SK-N-SH (cell line): ENCODE results near the gene GRIP2. TPM values are rescaled to one million over a fixed set of nuclear protein-coding genes. Genes with fewer than 3 reads are reported as not detected.

Experiments used
- CTCF ChIA-PET: fragments of 300-600, 350-600 bp; formaldehyde crosslinking; extraction: SDS; loops from one replicate; lab custom pipeline; 2021; lab: Yijun Ruan, JAX
- POLR2A ChIA-PET: fragments of 350-600 bp; sonication (Branson Sonifier 250); formaldehyde crosslinking; extraction: SDS; loops from one replicate; lab custom pipeline; 2020; ENCODE audit warnings: antibody characterized with exemption, inconsistent platforms; lab: Yijun Ruan, JAX
- DNase-seq: peaks from one replicate; pipeline ENCODE4 v3.0.0; 2012
- H2AFZ ChIP-seq: fragments of 200-600 bp; sonication (generic); 2 replicates; pipeline ENCODE4 v1.8.1; 2016; ENCODE audit warnings: antibody characterized with exemption, mild to moderate bottlenecking, low read depth
- H3F3A ChIP-seq: fragments of 200-600 bp; sonication (generic); replicated peaks from 2 replicates; pipeline ENCODE3; 2016; ENCODE audit warnings: antibody characterized with exemption, mild to moderate bottlenecking; ENCODE audit not compliant: insufficient read depth
- H3K27ac ChIP-seq, 2 experiments: fragments of 200-500 bp in 1 of 2; fragments of 200-600 bp in 1 of 2; sonication (Bioruptor generic) in 1 of 2; sonication (generic), shearing (Covaris generic) in 1 of 2; 2 replicates each; pipeline versions ENCODE4 v1.5.1 to v1.6.1; 2014 to 2016; ENCODE audit warnings: low read depth in 2 of 2, inconsistent platforms in 1 of 2, low read length in 1 of 2, mild to moderate bottlenecking in 1 of 2, mixed read lengths in 1 of 2
- H3K27me3 ChIP-seq: fragments of 200-600 bp; sonication (generic), shearing (Covaris generic); 2 replicates; pipeline ENCODE4 v1.6.1; 2016; ENCODE audit warnings: mixed run types; ENCODE audit not compliant: insufficient read depth
- H3K36me3 ChIP-seq, 2 experiments: fragments of 200-500 bp in 1 of 2; fragments of 200-600 bp in 1 of 2; sonication (Bioruptor generic) in 1 of 2; sonication (generic) in 1 of 2; replicated peaks in 1 of 2; 2 replicates each; pipeline versions ENCODE3 to v1.5.1; 2014 to 2016; ENCODE audit warnings: low read length in 1 of 2, mild to moderate bottlenecking in 1 of 2; ENCODE audit not compliant: insufficient read depth in 2 of 2, control insufficient read depth in 1 of 2
- H3K4me1 ChIP-seq, 2 experiments: fragments of 200-500 bp in 1 of 2; fragments of 200-600 bp in 1 of 2; sonication (Bioruptor generic) in 1 of 2; sonication (generic), shearing (Covaris generic) in 1 of 2; 2 replicates each; pipeline versions ENCODE4 v1.5.1 to v1.6.1; 2014 to 2016; ENCODE audit warnings: low read depth in 1 of 2, low read length in 1 of 2, mixed run types in 1 of 2; ENCODE audit not compliant: insufficient read depth in 2 of 2, control insufficient read depth in 1 of 2
- H3K4me2 ChIP-seq: fragments of 200-600 bp; sonication (generic), shearing (Covaris generic); 2 replicates; pipeline ENCODE4 v1.6.1; 2017; ENCODE audit warnings: mixed run types
- H3K4me3 ChIP-seq, 2 experiments: fragments of 200-500 bp in 1 of 2; fragments of 200-600 bp in 1 of 2; sonication (Bioruptor generic) in 1 of 2; sonication (generic), shearing (Covaris generic) in 1 of 2; 2 replicates each; pipeline versions ENCODE4 v1.5.1 to v1.8.1; 2014 to 2016; ENCODE audit warnings: low read depth in 2 of 2, inconsistent platforms in 1 of 2, low read length in 1 of 2, mild to moderate bottlenecking in 1 of 2, mixed read lengths in 1 of 2, moderate library complexity in 1 of 2
- H3K79me2 ChIP-seq: fragments of 200-600 bp; sonication (generic); 2 replicates; pipeline ENCODE4 v1.8.1; 2017; ENCODE audit warnings: mild to moderate bottlenecking; ENCODE audit not compliant: insufficient read depth
- H3K9ac ChIP-seq: fragments of 200-600 bp; sonication (generic); 2 replicates; pipeline ENCODE4 v1.6.1; 2017; ENCODE audit warnings: mixed run types
- H3K9me2 ChIP-seq: fragments of 200-600 bp; sonication (generic); 2 replicates; pipeline ENCODE4 v1.6.1; 2017; ENCODE audit warnings: mixed run types
- H3K9me3 ChIP-seq: fragments of 200-600 bp; sonication (generic); 2 replicates; pipeline ENCODE4 v1.6.1; 2017; ENCODE audit warnings: mixed run types, mild to moderate bottlenecking, moderate library complexity
- H4K20me1 ChIP-seq: fragments of 200-600 bp; sonication (generic); 2 replicates; pipeline ENCODE4 v1.6.1; 2017; ENCODE audit warnings: mild to moderate bottlenecking, mixed run types; ENCODE audit not compliant: insufficient read depth
- CTCF ChIP-seq: fragments of 200-600 bp; sonication (generic); IDR thresholded peaks from 2 replicates; pipeline ENCODE4 v1.6.1; 2017; ENCODE audit warnings: antibody characterized with exemption, mild to moderate bottlenecking, moderate library complexity
- ELF1 ChIP-seq: IDR thresholded peaks from 2 replicates; pipeline ENCODE4 v1.4.0; 2012
- EZH2phosphoT487 ChIP-seq: fragments of 200-600 bp; sonication (generic); IDR thresholded peaks from 2 replicates; pipeline ENCODE4 v1.6.1; 2017; ENCODE audit warnings: low read depth, mixed run types, mild to moderate bottlenecking, antibody characterized with exemption, moderate library complexity, borderline replicate concordance
- JUND ChIP-seq: IDR thresholded peaks from 2 replicates; pipeline ENCODE4 v1.4.0; 2012
- MEF2A ChIP-seq: IDR thresholded peaks from 2 replicates; pipeline ENCODE4 v1.4.0; 2012; ENCODE audit warnings: low read depth, borderline replicate concordance
- NFIC ChIP-seq: IDR thresholded peaks from 2 replicates; pipeline ENCODE4 v1.4.0; 2012; ENCODE audit warnings: borderline replicate concordance
- REST ChIP-seq: IDR thresholded peaks from 2 replicates; pipeline ENCODE4 v1.6.1; 2012; ENCODE audit warnings: mild to moderate bottlenecking, low read depth, low read length, moderate library complexity
- RFX5 ChIP-seq: IDR thresholded peaks from 2 replicates; pipeline ENCODE4 v1.6.1; 2012; ENCODE audit warnings: mild to moderate bottlenecking, improper control_type of control experiment, low read length
- SIN3A ChIP-seq: IDR thresholded peaks from 2 replicates; pipeline ENCODE4 v1.6.1; 2012; ENCODE audit warnings: low read depth, mild to moderate bottlenecking, low read length, moderate library complexity, borderline replicate concordance
- TCF12 ChIP-seq: IDR thresholded peaks from 2 replicates; pipeline ENCODE4 v1.4.0; 2012
- USF1 ChIP-seq: IDR thresholded peaks from 2 replicates; pipeline ENCODE4 v1.4.0; 2012; ENCODE audit warnings: low read depth, borderline replicate concordance
- USF2 ChIP-seq: fragments of 150-350 bp; IDR thresholded peaks from 2 replicates; pipeline ENCODE4 v1.6.1; 2017; ENCODE audit warnings: antibody characterized with exemption, low read length, low read depth, borderline replicate concordance
- WGBS: methylation state at CpG from one replicate; pipeline ENCODE4 v1.1.6; 2017; ENCODE audit warnings: low lambda C conversion rate; 5-methylcytosine and 5-hydroxymethylcytosine counted together
- polyA plus RNA-seq, 3 experiments: library from polyadenylated mRNA; depleted of rRNA; stranded (reverse); fragments of >200 nt; gene quantifications; 2 replicates each; pipeline ENCODE4 v1.2.3, GENCODE V29; 2012

The GRIP2 gene
- polyA plus RNA-seq, 1 of the 3 experiments (the other 2 are of a cell fraction), result 0.15 TPM

GRCh38 chr3:14537590-14538450 is 2.3 kb downstream of the GRIP2 start:
- H3K27me3 ChIP-seq, result peaks cover 6% of the 10 kb centered on the region; the same call in 1 of the 2 replicates
- no peak overlapping the region for H3K27ac ChIP-seq
- H3F3A ChIP-seq, result no peaks in the 10 kb centered on the region
- H3K79me2 ChIP-seq, result no peaks in the 10 kb centered on the region
- CTCF ChIA-PET, result interaction anchor here (1.2 to 10.1 kb wide), 3 partner anchors 10 to 92 kb away, joined by 3 to 91 read pairs (median 53); no protein-coding TSS in a partner anchor
- no peak overlapping the region for H3K4me3 ChIP-seq
- no peaks in the 10 kb centered on the region for H3K9me3 ChIP-seq
- H3K9me2 ChIP-seq, result no peaks in the 10 kb centered on the region
- no peaks in the 10 kb centered on the region for H4K20me1 ChIP-seq
- TF ChIP-seq USF2 (peak; percentile 44; the same call in 1 of the 2 replicates), ELF1 (no peak), USF1 (peak; percentile 66; the same call in 1 of the 2 replicates)
- TF ChIP-seq, all 33 proteins: peak for 2
- DNase-seq, result peak; percentile 75
- H3K36me3 ChIP-seq, result no peaks in the 10 kb centered on the region
- H3K4me1 ChIP-seq, result peaks cover 0 to 51% of the 10 kb centered on the region in 2 experiments; a peak in 1 of 4 replicates
- WGBS, result 82% methylated on average over 4 of the region's 10 CpGs
- no peak overlapping the region for H3K4me2 ChIP-seq
- POLR2A ChIA-PET, result no interaction called here
- H3K9ac ChIP-seq, result no peak overlapping the region
- no peak overlapping the region for H2AFZ ChIP-seq

GRCh38 chr3:14536837-14537589 is 3.1 kb downstream of the GRIP2 start:
- Histone ChIP-seq H3K4me2 (no peak overlapping the region), H3K9ac (no peak overlapping the region)
- TF ChIP-seq USF2 (no peak), CTCF (no peak), RFX5 (no peak), EZH2phosphoT487 (no peak), NFIC (no peak), REST (no peak), JUND (no peak), MEF2A (no peak), TCF12 (no peak), SIN3A (no peak)
- TF ChIP-seq, all 33 proteins: peak for 0
- H4K20me1 ChIP-seq, result no peaks in the 10 kb centered on the region
- peaks cover 6% of the 10 kb centered on the region; the same call in 1 of the 2 replicates for H3K27me3 ChIP-seq
- H3K79me2 ChIP-seq, result no peaks in the 10 kb centered on the region
- H3K27ac ChIP-seq, result no peak overlapping the region
- no peak overlapping the region for H2AFZ ChIP-seq
- no peaks in the 10 kb centered on the region for H3K9me3 ChIP-seq
- POLR2A ChIA-PET, result no interaction called here
- no peak for DNase-seq
- no peak overlapping the region for H3K4me3 ChIP-seq
- H3K4me1 ChIP-seq, result peaks cover 0 to 54% of the 10 kb centered on the region in 2 experiments; a peak in 1 of 4 replicates
- no peaks in the 10 kb centered on the region for H3K36me3 ChIP-seq
- CTCF ChIA-PET, result interaction anchor here (1.0 to 10.1 kb wide), 4 partner anchors 11 to 114 kb away, joined by 3 to 91 read pairs (median 28); partner anchors contain the start of gene CCDC174
- 81% methylated on average over 12 of the region's 12 CpGs for whole genome bisulfite sequencing
- no peaks in the 10 kb centered on the region for H3F3A ChIP-seq
- H3K9me2 ChIP-seq, result no peaks in the 10 kb centered on the region
